ENCODE data around the gene HNRNPC. TPM values are rescaled to one million over a fixed set of nuclear protein-coding genes. Genes with fewer than 3 reads are reported as not detected.

HNRNPC gene
- total and polyA plus RNA-seq, 2 of the 8 experiments (the other 6 are each of a cell fraction or from before 2014, with no cell fraction given) = 781 to 1,207 TPM

GRCh38 chr14:21213652-21214051 lies 55.6 kb downstream of the HNRNPC start:
- FAIRE-seq (no peak), DNase-seq (ENCODE audit: low read depth in 1 of 2, low spot score in 2 of 2) (no peak)
- H3K79me2 ChIP-seq (ENCODE audit: control insufficient read depth in 1 of 2, insufficient read depth in 2 of 2, low read length in 2 of 2) = peaks cover 0 to 57% of the 10 kb centered on the region in 2 experiments; a peak in 2 of 4 replicates
- H3K27me3 ChIP-seq (replicated peaks in 1 of 4; ENCODE audit: control insufficient read depth in 3 of 4, extremely low read depth in 1 of 4, insufficient read depth in 3 of 4, low read length in 3 of 4) = no peaks in the 10 kb centered on the region
- H2BK12ac ChIP-seq (ENCODE audit: low read depth, low read length) = no peak overlapping the region
- no peak overlapping the region for H3K4me2 ChIP-seq (ENCODE audit: insufficient read depth in 1 of 2, low read depth in 2 of 2, low read length in 2 of 2)
- no peak overlapping the region for H2AFZ ChIP-seq (ENCODE audit: low read length)
- ChIA-PET POLR2A (ENCODE audit: partially characterized antibody) (interaction anchor here (7.9 kb wide), 1 partner anchor 9 kb away, joined by 97 read pairs; no protein-coding TSS in a partner anchor), CTCF (ENCODE audit: partially characterized antibody) (no interaction called here)
- H3K4me1 ChIP-seq (replicated peaks in 1 of 4; ENCODE audit: control insufficient read depth in 3 of 4, insufficient read depth in 4 of 4, low read length in 3 of 4) = no peaks in the 10 kb centered on the region
- 89% methylated on average over 1 of the region's 1 CpG; no CpG with 5 or more reads in 1 of the 2 experiments for WGBS, 2 experiments (ENCODE audit: extremely low coverage in 1 of 2, insufficient coverage in 1 of 2, insufficient read length in 1 of 2, insufficient replicate concordance in 2 of 2, low coverage in 1 of 2, low lambda C conversion rate in 2 of 2, missing lambda C conversion rate in 1 of 2)
- no peaks in the 10 kb centered on the region; the same call in 1 of the 2 replicates for H3K79me1 ChIP-seq (ENCODE audit: low read depth, low read length)
- no peak overlapping the region for H4K8ac ChIP-seq (ENCODE audit: extremely low read depth, insufficient read depth, low read length)
- H3K18ac ChIP-seq (ENCODE audit: extremely low read depth, low read length) = no peak overlapping the region
- no peaks in the 10 kb centered on the region for H3K23me2 ChIP-seq (ENCODE audit: low read depth, low read length)
- H3K4ac ChIP-seq (replicated peaks; ENCODE audit: insufficient read length, low read depth, low read length) = no peak overlapping the region
- H3K9ac ChIP-seq (replicated peaks in 1 of 4; ENCODE audit: extremely low read depth in 1 of 4, low read depth in 3 of 4, low read length in 3 of 4) = no peak overlapping the region
- H3K9me3 ChIP-seq (ENCODE audit: insufficient read depth in 2 of 2, low read depth in 1 of 2, low read length in 1 of 2) = no peaks in the 10 kb centered on the region
- no peak overlapping the region for H3K14ac ChIP-seq (ENCODE audit: insufficient read length)
- H2AK5ac ChIP-seq (ENCODE audit: low read depth, low read length) = no peak overlapping the region
- H2BK120ac ChIP-seq (replicated peaks; ENCODE audit: low read depth, low read length) = no peak overlapping the region
- H3K27ac ChIP-seq (ENCODE audit: low read depth, low read length) = no peak overlapping the region
- H3K23ac ChIP-seq (ENCODE audit: insufficient read length) = no peak overlapping the region
- H3K4me3 ChIP-seq (ENCODE audit: extremely low read depth in 1 of 4, insufficient read depth in 2 of 4, low read depth in 3 of 4, low read length in 4 of 4) = no peak overlapping the region
- no peak overlapping the region for H2BK15ac ChIP-seq (ENCODE audit: low read length)
- H2BK20ac ChIP-seq (ENCODE audit: low read length) = no peak overlapping the region
- H4K20me1 ChIP-seq (replicated peaks in 1 of 2; ENCODE audit: control insufficient read depth in 1 of 2, insufficient read depth in 2 of 2, low read length in 2 of 2) = peaks cover 11 to 16% of the 10 kb centered on the region in 2 experiments
- peaks cover 24 to 94% (median 64%) of the 10 kb centered on the region in 4 experiments for H3K36me3 ChIP-seq (ENCODE audit: control insufficient read depth in 2 of 4, insufficient read depth in 4 of 4, low read length in 3 of 4)
- H2BK5ac ChIP-seq (ENCODE audit: low read depth, low read length) = no peak overlapping the region
- H4K5ac ChIP-seq (ENCODE audit: insufficient read length, low read depth, low read length) = no peak overlapping the region
- H4K91ac ChIP-seq (replicated peaks; ENCODE audit: insufficient read length, low read length) = no peak overlapping the region
- no peak overlapping the region for H3K56ac ChIP-seq (replicated peaks; ENCODE audit: insufficient read length, low read depth, low read length)
- TF ChIP-seq SP1 (IDR thresholded peaks at IDR 0.05; ENCODE audit: low read depth, low read length) (no peak), HDAC6 (IDR thresholded peaks at IDR 0.05; ENCODE audit: low read depth, low read length) (no peak), TAF1 (IDR thresholded peaks at IDR 0.05; ENCODE audit: low read depth, low read length) (no peak), HDAC2 (IDR thresholded peaks at IDR 0.05; ENCODE audit: borderline replicate concordance in 1 of 2, low read depth in 2 of 2, low read length in 2 of 2) (no peak), BCL11A (IDR thresholded peaks at IDR 0.05; ENCODE audit: low read depth in 2 of 2, low read length in 2 of 2) (no peak), CBX8 (IDR thresholded peaks at IDR 0.05; ENCODE audit: borderline replicate concordance, low read depth, low read length) (no peak), POLR2A (IDR thresholded peaks at IDR 0.05; ENCODE audit: control extremely low read depth in 1 of 2, low read depth in 2 of 2, low read length in 2 of 2) (no peak), ATF2 (IDR thresholded peaks at IDR 0.05; ENCODE audit: low read length) (no peak), EGR1 (IDR thresholded peaks at IDR 0.05; ENCODE audit: borderline replicate concordance, low read depth, low read length) (no peak), CEBPB (IDR thresholded peaks at IDR 0.05; ENCODE audit: low read depth, low read length) (no peak), MAX (IDR thresholded peaks at IDR 0.05) (no peak), RBBP5 (IDR thresholded peaks at IDR 0.05; ENCODE audit: borderline replicate concordance, low read depth, low read length) (no peak), KDM1A (IDR thresholded peaks at IDR 0.05; ENCODE audit: borderline replicate concordance, low read length) (no peak)

Measured in H1 (cell line).